OCI-LY7 (cell line): Measurements from ENCODE around the gene ROM1.
"Not testable (repeated sequence)": the region's sequence is repeated elsewhere in the genome, so short reads cannot be mapped to it uniquely, and the experiment has no call there.

ENCODE experiments used
- EZH2phosphoT487 ChIP-seq: fragments of 200-600 bp; sonication (generic); IDR thresholded peaks from 2 replicates; pipeline ENCODE4 v1.6.1; 2018; ENCODE audit warnings: low read depth, borderline replicate concordance, mild to moderate bottlenecking, mixed run types, antibody characterized with exemption, low read length, moderate library complexity, mixed read lengths
- TF ChIP-seq, protein P1 (sequence below): fragments of 200-600 bp; sonication (generic); conservative IDR thresholded peaks from 2 replicates; pipeline ENCODE4 v1.5.1; 2014; ENCODE audit warnings: mild to moderate bottlenecking, antibody characterized with exemption, low read length, moderate library complexity, mixed read lengths

DNA sequence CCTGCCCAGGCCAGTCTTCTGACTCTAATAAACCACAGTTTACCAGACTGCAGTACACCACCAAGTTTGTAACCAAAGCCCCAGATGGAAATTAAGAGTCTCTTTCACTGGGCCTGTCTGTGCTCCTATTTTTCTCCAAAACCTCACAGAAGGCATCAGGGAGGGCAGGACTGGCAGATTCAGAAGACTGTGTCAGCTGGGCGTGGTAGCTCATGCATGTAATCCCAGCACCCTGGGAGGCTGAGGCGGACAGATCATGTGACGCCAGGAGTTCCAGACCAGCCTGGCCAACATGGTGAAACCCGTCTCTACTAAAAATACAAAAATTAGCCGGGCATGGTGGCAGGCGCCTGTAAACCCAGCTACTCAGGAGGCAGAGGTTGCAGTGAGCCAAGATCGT is 27.7 kb upstream of the ROM1 start:
- TF ChIP-seq, protein P1, sequence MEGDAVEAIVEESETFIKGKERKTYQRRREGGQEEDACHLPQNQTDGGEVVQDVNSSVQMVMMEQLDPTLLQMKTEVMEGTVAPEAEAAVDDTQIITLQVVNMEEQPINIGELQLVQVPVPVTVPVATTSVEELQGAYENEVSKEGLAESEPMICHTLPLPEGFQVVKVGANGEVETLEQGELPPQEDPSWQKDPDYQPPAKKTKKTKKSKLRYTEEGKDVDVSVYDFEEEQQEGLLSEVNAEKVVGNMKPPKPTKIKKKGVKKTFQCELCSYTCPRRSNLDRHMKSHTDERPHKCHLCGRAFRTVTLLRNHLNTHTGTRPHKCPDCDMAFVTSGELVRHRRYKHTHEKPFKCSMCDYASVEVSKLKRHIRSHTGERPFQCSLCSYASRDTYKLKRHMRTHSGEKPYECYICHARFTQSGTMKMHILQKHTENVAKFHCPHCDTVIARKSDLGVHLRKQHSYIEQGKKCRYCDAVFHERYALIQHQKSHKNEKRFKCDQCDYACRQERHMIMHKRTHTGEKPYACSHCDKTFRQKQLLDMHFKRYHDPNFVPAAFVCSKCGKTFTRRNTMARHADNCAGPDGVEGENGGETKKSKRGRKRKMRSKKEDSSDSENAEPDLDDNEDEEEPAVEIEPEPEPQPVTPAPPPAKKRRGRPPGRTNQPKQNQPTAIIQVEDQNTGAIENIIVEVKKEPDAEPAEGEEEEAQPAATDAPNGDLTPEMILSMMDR = not testable (repeated sequence)
- TF ChIP-seq EZH2phosphoT487 = not testable (repeated sequence)
